Mesenchymal stem cell (in vitro differentiated cells and primary cell): ENCODE measurements around the gene DNER.

Experiments
- DNase-seq: peaks from one replicate; pipeline ENCODE4 v3.0.0-alpha.2; 2013
- H2AFZ ChIP-seq: one replicate; pipeline ENCODE4 v1.6.1; 2013; ENCODE audit warnings: low read depth, mild to moderate bottlenecking, control low read depth, inconsistent platforms, low read length, moderate library complexity
- H2AK5ac ChIP-seq: 2 replicates; pipeline ENCODE4 v1.6.1; 2013; ENCODE audit warnings: low read length, moderate library complexity, mild to moderate bottlenecking, inconsistent platforms; ENCODE audit not compliant: severe bottlenecking
- H2BK120ac ChIP-seq: one replicate; pipeline ENCODE4 v1.6.1; 2013; ENCODE audit warnings: low read depth, mild to moderate bottlenecking, inconsistent platforms, low read length, moderate library complexity
- H2BK12ac ChIP-seq, 2 experiments: one replicate each; pipeline ENCODE4 v1.6.1; 2013; ENCODE audit warnings: inconsistent platforms in 2 of 2, low read length in 2 of 2, mild to moderate bottlenecking in 2 of 2, moderate library complexity in 2 of 2, control low read depth in 1 of 2
- H2BK15ac ChIP-seq: one replicate; pipeline ENCODE4 v1.6.1; 2013; ENCODE audit warnings: mild to moderate bottlenecking, low read depth, inconsistent platforms; ENCODE audit not compliant: poor library complexity, severe bottlenecking
- H2BK5ac ChIP-seq: 2 replicates; pipeline ENCODE4 v1.6.1; 2013; ENCODE audit warnings: low read depth, mild to moderate bottlenecking, low read length, control low read depth, inconsistent platforms; ENCODE audit not compliant: poor library complexity, severe bottlenecking
- H3K14ac ChIP-seq, 2 experiments: one replicate each; pipeline ENCODE4 v1.6.1; 2013; ENCODE audit warnings: inconsistent platforms in 2 of 2, low read length in 2 of 2, control low read depth in 1 of 2, mild to moderate bottlenecking in 1 of 2, moderate library complexity in 1 of 2
- H3K18ac ChIP-seq, 2 experiments: one replicate each; pipeline ENCODE4 v1.6.1; 2013; ENCODE audit warnings: inconsistent platforms in 2 of 2, low read length in 2 of 2, control low read depth in 1 of 2, low read depth in 1 of 2, mild to moderate bottlenecking in 1 of 2
- H3K23ac ChIP-seq, 2 experiments: one replicate each; pipeline ENCODE4 v1.6.1; 2013; ENCODE audit warnings: inconsistent platforms in 2 of 2, low read length in 2 of 2, mild to moderate bottlenecking in 2 of 2, moderate library complexity in 2 of 2, control low read depth in 1 of 2
- H3K27ac ChIP-seq: 2 replicates; pipeline ENCODE4 v1.5.1; 2013; ENCODE audit warnings: mild to moderate bottlenecking, moderate library complexity, low read length, control low read depth, inconsistent platforms; ENCODE audit not compliant: poor library complexity, severe bottlenecking
- H3K27me3 ChIP-seq, 2 experiments: 2 replicates each; pipeline versions ENCODE4 v1.6.1 to v1.7.0; 2013; ENCODE audit warnings: low read length in 2 of 2, mild to moderate bottlenecking in 2 of 2, moderate library complexity in 2 of 2, control low read depth in 1 of 2, inconsistent platforms in 1 of 2; ENCODE audit not compliant: control insufficient read depth in 1 of 2, insufficient read depth in 1 of 2
- H3K36me3 ChIP-seq, 2 experiments: 2 replicates each; pipeline versions ENCODE4 v1.6.1 to v1.7.0; 2013; ENCODE audit warnings: low read length in 2 of 2, control low read depth in 1 of 2, inconsistent platforms in 1 of 2, low read depth in 1 of 2, mild to moderate bottlenecking in 1 of 2; ENCODE audit not compliant: insufficient read depth in 2 of 2, control insufficient read depth in 1 of 2
- H3K4ac ChIP-seq, 2 experiments: one replicate each; pipeline ENCODE4 v1.6.1; 2013; ENCODE audit warnings: inconsistent platforms in 2 of 2, low read length in 2 of 2, mild to moderate bottlenecking in 2 of 2, moderate library complexity in 2 of 2, control low read depth in 1 of 2, low read depth in 1 of 2
- H3K4me1 ChIP-seq: 2 replicates; pipeline ENCODE4 v1.6.1; 2013; ENCODE audit warnings: low read depth, low read length, control low read depth; ENCODE audit not compliant: control insufficient read depth, insufficient read depth
- H3K4me2 ChIP-seq: 2 replicates; pipeline ENCODE4 v1.6.1; 2013; ENCODE audit warnings: low read length, mild to moderate bottlenecking, inconsistent platforms; ENCODE audit not compliant: poor library complexity, severe bottlenecking
- H3K4me3 ChIP-seq, 2 experiments: 2 replicates each; pipeline versions ENCODE4 v1.5.1 to v1.7.0; 2013; ENCODE audit warnings: low read length in 2 of 2, mild to moderate bottlenecking in 2 of 2, control low read depth in 1 of 2, low read depth in 1 of 2; ENCODE audit not compliant: insufficient read depth in 1 of 2
- H3K79me1 ChIP-seq: replicated peaks from 2 replicates; pipeline ENCODE4 v1.6.1; 2013; ENCODE audit warnings: mild to moderate bottlenecking, control low read depth, low read length, inconsistent platforms; ENCODE audit not compliant: poor library complexity, severe bottlenecking
- H3K9ac ChIP-seq: 2 replicates; pipeline ENCODE4 v1.7.0; 2013; ENCODE audit warnings: mild to moderate bottlenecking, low read length, moderate library complexity
- H3K9me3 ChIP-seq: 2 replicates; pipeline ENCODE4 v1.7.0; 2013; ENCODE audit warnings: mild to moderate bottlenecking, low read length; ENCODE audit not compliant: control insufficient read depth
- H4K8ac ChIP-seq: one replicate; pipeline ENCODE4 v1.6.1; 2013; ENCODE audit warnings: inconsistent platforms, mild to moderate bottlenecking, low read length, moderate library complexity
- H4K91ac ChIP-seq: one replicate; pipeline ENCODE4 v1.6.1; 2013; ENCODE audit warnings: mild to moderate bottlenecking, low read length, inconsistent platforms
- WGBS: methylation state at CpG from one replicate; pipeline ENCODE4 v1.1.7; 2013; ENCODE audit warnings: mixed read lengths; 5-methylcytosine and 5-hydroxymethylcytosine counted together

DNER gene

GRCh38 chr2:229344955-229345354, 369.4 kb downstream of the DNER start:
- Histone ChIP-seq H3K79me1 (no peaks in the 10 kb centered on the region), H2BK12ac (no peak overlapping the region), H4K91ac (no peak overlapping the region), H3K4me3 (no peak overlapping the region), H2AFZ (no peak overlapping the region), H2AK5ac (no peak overlapping the region), H3K9me3 (no peaks in the 10 kb centered on the region), H3K4me1 (no peaks in the 10 kb centered on the region), H3K36me3 (no peaks in the 10 kb centered on the region), H3K14ac (no peak overlapping the region), H3K23ac (no peak overlapping the region), H3K27ac (no peak overlapping the region), H2BK5ac (no peak overlapping the region), H4K8ac (no peak overlapping the region), H3K4me2 (no peak overlapping the region), H3K4ac (no peak overlapping the region), H3K18ac (no peak overlapping the region), H3K9ac (peak overlapping the region; percentile 47), H2BK120ac (no peak overlapping the region), H3K27me3 (no peaks in the 10 kb centered on the region), H2BK15ac (no peak overlapping the region)
- WGBS: 82% methylated on average over 3 of the region's 4 CpGs
- DNase-seq: no peak

DNA sequence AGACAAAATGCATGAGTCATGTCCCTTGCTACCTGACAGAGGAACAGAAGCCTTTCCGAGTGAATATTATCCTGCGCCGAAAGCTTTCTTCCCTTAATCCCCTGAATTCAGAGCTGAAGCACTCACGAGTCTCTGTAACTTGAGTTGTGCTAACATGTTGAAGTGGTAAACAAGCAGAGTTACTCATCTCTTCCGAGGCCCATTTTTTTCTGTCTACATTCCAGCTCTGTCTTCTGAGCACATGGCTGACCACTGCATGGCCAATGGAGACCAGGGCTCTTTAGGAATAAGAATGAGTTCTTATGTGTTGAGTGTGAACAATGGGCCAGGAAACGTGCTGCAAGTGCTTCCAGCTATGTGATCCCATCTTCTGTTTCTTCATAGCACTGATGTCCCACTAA, 370.2 kb downstream of the DNER start:
- peak; percentile 30 for DNase-seq
- H2BK15ac ChIP-seq: no peak overlapping the region
- no peak overlapping the region for H2AFZ ChIP-seq
- no peaks in the 10 kb centered on the region for H3K36me3 ChIP-seq
- no peak overlapping the region for H2BK12ac ChIP-seq
- H4K8ac ChIP-seq: no peak overlapping the region
- no peaks in the 10 kb centered on the region for H3K27me3 ChIP-seq
- no peak overlapping the region for H3K14ac ChIP-seq
- H3K18ac ChIP-seq: no peak overlapping the region
- 80% methylated on average over 5 of the region's 6 CpGs for WGBS
- no peak overlapping the region for H2BK120ac ChIP-seq
- no peak overlapping the region for H3K27ac ChIP-seq
- no peak overlapping the region for H2BK5ac ChIP-seq
- H3K79me1 ChIP-seq: no peaks in the 10 kb centered on the region
- H3K4me1 ChIP-seq: no peaks in the 10 kb centered on the region
- no peak overlapping the region for H3K4me2 ChIP-seq
- no peak overlapping the region for H3K4ac ChIP-seq
- peak overlapping the region; percentile 47 for H3K9ac ChIP-seq
- H4K91ac ChIP-seq: no peak overlapping the region
- H3K9me3 ChIP-seq: no peaks in the 10 kb centered on the region
- H3K4me3 ChIP-seq: no peak overlapping the region
- no peak overlapping the region for H2AK5ac ChIP-seq
- H3K23ac ChIP-seq: no peak overlapping the region

- Histone ChIP-seq H3K9ac (peak overlapping the region; percentile 47), H3K4me1 (no peaks in the 10 kb centered on the region), H3K4ac (no peak overlapping the region), H3K27ac (no peak overlapping the region), H3K18ac (no peak overlapping the region), H3K27me3 (no peaks in the 10 kb centered on the region), H3K23ac (no peak overlapping the region), H4K8ac (no peak overlapping the region), H3K14ac (no peak overlapping the region), H3K36me3 (no peaks in the 10 kb centered on the region), H2AFZ (no peak overlapping the region), H4K91ac (no peak overlapping the region), H2BK15ac (no peak overlapping the region), H2BK12ac (no peak overlapping the region), H3K9me3 (no peaks in the 10 kb centered on the region), H2AK5ac (no peak overlapping the region), H2BK120ac (no peak overlapping the region), H2BK5ac (no peak overlapping the region), H3K4me2 (no peak overlapping the region), H3K4me3 (no peak overlapping the region), H3K79me1 (no peaks in the 10 kb centered on the region)
- no peak for DNase-seq
- 76% methylated on average over 3 of the region's 3 CpGs for WGBS
These were observed 370.7 kb downstream of the DNER start for GRCh38 chr2:229343661-229344060.

GRCh38 chr2:229342376-229342775, 372.0 kb downstream of the DNER start:
- Histone ChIP-seq H3K23ac (no peak overlapping the region), H3K27ac (no peak overlapping the region), H3K4me2 (no peak overlapping the region), H3K4me1 (no peaks in the 10 kb centered on the region), H3K9ac (no peak overlapping the region), H2AFZ (no peak overlapping the region), H3K4ac (no peak overlapping the region), H2BK120ac (no peak overlapping the region), H2BK12ac (no peak overlapping the region), H3K79me1 (no peaks in the 10 kb centered on the region), H3K27me3 (no peaks in the 10 kb centered on the region), H2BK5ac (no peak overlapping the region), H3K36me3 (no peaks in the 10 kb centered on the region), H4K91ac (no peak overlapping the region), H2AK5ac (no peak overlapping the region), H3K18ac (no peak overlapping the region), H2BK15ac (no peak overlapping the region), H3K14ac (no peak overlapping the region), H3K9me3 (no peaks in the 10 kb centered on the region), H3K4me3 (no peak overlapping the region), H4K8ac (no peak overlapping the region)
- WGBS: 14% methylated on average over 4 of the region's 4 CpGs
- no peak for DNase-seq
